Parathyroid adenoma (tissue), 2 donors: ENCODE measurements around the gene DOCK2.

Source experiments
- H2AFZ ChIP-seq: fragments of 300-600 bp; sonication (generic); one replicate; pipeline ENCODE4 v1.7.0; 2017; ENCODE audit warnings: antibody characterized with exemption, mild to moderate bottlenecking
- H3K27ac ChIP-seq: fragments of 300-600 bp; sonication (generic); one replicate; pipeline ENCODE4 v1.7.0; 2017
- H3K27me3 ChIP-seq: fragments of 300-600 bp; sonication (generic); one replicate; pipeline ENCODE4 v1.7.0; 2017; ENCODE audit warnings: low read length; ENCODE audit not compliant: control insufficient read depth, insufficient read depth
- H3K36me3 ChIP-seq: fragments of 300-600 bp; sonication (generic); one replicate; pipeline ENCODE4 v1.7.0; 2017; ENCODE audit warnings: low read length; ENCODE audit not compliant: control insufficient read depth, insufficient read depth
- H3K4me1 ChIP-seq: fragments of 300-600 bp; sonication (generic); one replicate; pipeline ENCODE4 v1.7.0; 2017; ENCODE audit warnings: control low read depth
- H3K4me2 ChIP-seq: fragments of 300-600 bp; sonication (generic); one replicate; pipeline ENCODE4 v1.7.0; 2017; ENCODE audit warnings: low read length
- H3K4me3 ChIP-seq: fragments of 300-600 bp; sonication (generic); one replicate; pipeline ENCODE4 v1.7.0; 2017; ENCODE audit warnings: low read depth, low read length
- H3K79me2 ChIP-seq: fragments of 300-600 bp; sonication (generic); one replicate; pipeline ENCODE4 v1.7.0; 2017; ENCODE audit warnings: control low read depth
- H3K9ac ChIP-seq: fragments of 300-600 bp; sonication (generic); one replicate; pipeline ENCODE4 v1.7.0; 2017; ENCODE audit warnings: mild to moderate bottlenecking
- H3K9me3 ChIP-seq: fragments of 300-600 bp; sonication (generic); one replicate; pipeline ENCODE4 v1.7.0; 2017; ENCODE audit warnings: low read length; ENCODE audit not compliant: control insufficient read depth
- TF ChIP-seq, protein P1 (sequence below): fragments of 300-600 bp; sonication (generic); IDR thresholded peaks from one replicate; pipeline ENCODE4 v1.7.0; 2017; ENCODE audit warnings: antibody characterized with exemption, mild to moderate bottlenecking
- donor health status: primary hyperparathyroidism.

DOCK2 gene

DNA sequence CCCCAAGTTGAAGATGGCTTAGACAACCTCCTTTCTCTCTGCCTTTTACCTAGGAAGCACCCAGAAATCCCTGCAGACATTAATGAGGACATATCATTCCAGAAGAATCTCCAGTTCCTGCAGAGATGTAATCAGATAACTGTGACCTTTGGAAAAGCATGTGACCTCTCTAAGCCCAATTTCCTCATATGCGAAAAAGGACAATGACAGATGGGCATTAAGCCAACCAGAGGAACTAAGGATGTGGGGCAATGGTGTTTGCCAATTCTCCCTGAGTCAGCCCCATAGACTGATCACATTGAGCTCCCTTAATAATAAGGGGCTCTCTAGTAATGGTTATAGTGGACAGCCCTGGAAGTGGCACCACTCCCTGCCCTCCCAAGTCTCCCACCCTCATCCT is 458.6 kb downstream of the DOCK2 start:
- TF ChIP-seq, protein P1, sequence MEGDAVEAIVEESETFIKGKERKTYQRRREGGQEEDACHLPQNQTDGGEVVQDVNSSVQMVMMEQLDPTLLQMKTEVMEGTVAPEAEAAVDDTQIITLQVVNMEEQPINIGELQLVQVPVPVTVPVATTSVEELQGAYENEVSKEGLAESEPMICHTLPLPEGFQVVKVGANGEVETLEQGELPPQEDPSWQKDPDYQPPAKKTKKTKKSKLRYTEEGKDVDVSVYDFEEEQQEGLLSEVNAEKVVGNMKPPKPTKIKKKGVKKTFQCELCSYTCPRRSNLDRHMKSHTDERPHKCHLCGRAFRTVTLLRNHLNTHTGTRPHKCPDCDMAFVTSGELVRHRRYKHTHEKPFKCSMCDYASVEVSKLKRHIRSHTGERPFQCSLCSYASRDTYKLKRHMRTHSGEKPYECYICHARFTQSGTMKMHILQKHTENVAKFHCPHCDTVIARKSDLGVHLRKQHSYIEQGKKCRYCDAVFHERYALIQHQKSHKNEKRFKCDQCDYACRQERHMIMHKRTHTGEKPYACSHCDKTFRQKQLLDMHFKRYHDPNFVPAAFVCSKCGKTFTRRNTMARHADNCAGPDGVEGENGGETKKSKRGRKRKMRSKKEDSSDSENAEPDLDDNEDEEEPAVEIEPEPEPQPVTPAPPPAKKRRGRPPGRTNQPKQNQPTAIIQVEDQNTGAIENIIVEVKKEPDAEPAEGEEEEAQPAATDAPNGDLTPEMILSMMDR, result no peak
- H3K27ac ChIP-seq, result no peak overlapping the region
- no peaks in the 10 kb centered on the region for H3K9me3 ChIP-seq
- no peak overlapping the region for H3K9ac ChIP-seq
- H3K4me1 ChIP-seq, result no peaks in the 10 kb centered on the region
- H3K4me2 ChIP-seq, result no peak overlapping the region
- H3K79me2 ChIP-seq, result no peaks in the 10 kb centered on the region
- no peaks in the 10 kb centered on the region for H3K36me3 ChIP-seq
- no peak overlapping the region for H3K4me3 ChIP-seq
- H2AFZ ChIP-seq, result no peak overlapping the region
- no peaks in the 10 kb centered on the region for H3K27me3 ChIP-seq

DNA sequence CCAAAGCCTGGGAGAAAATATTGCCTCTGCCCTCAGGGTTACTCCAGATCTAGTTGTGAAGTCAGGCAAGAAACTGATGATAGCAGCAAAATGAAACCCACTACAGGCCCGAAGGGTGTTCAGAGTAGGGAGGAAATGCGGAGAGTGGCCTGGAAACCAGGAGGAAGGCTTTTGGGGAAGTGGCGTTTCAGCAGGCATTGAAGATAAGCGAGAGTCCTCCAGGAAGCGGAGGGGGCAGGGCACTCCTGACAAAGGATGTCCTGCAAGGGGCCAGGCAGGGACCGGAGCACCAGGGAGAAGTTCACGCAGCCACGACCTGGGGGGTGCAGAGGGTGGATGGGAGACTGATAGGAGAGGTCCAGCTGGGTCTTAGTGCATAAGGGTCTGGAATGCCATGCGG is 460.9 kb downstream of the DOCK2 start:
- H2AFZ ChIP-seq, result no peak overlapping the region
- no peak overlapping the region for H3K9ac ChIP-seq
- no peaks in the 10 kb centered on the region for H3K27me3 ChIP-seq
- H3K27ac ChIP-seq, result no peak overlapping the region
- no peaks in the 10 kb centered on the region for H3K79me2 ChIP-seq
- TF ChIP-seq, protein P1, result no peak
- H3K4me1 ChIP-seq, result no peaks in the 10 kb centered on the region
- no peaks in the 10 kb centered on the region for H3K9me3 ChIP-seq
- H3K36me3 ChIP-seq, result no peaks in the 10 kb centered on the region
- H3K4me3 ChIP-seq, result no peak overlapping the region
- no peak overlapping the region for H3K4me2 ChIP-seq

- H3K4me1 ChIP-seq, result no peaks in the 10 kb centered on the region
- H3K4me3 ChIP-seq, result no peak overlapping the region
- H3K9ac ChIP-seq, result no peak overlapping the region
- H2AFZ ChIP-seq, result no peak overlapping the region
- TF ChIP-seq, protein P1, result peak; percentile 61
- H3K27ac ChIP-seq, result no peak overlapping the region
- H3K79me2 ChIP-seq, result no peaks in the 10 kb centered on the region
- H3K9me3 ChIP-seq, result no peaks in the 10 kb centered on the region
- H3K4me2 ChIP-seq, result no peak overlapping the region
- no peaks in the 10 kb centered on the region for H3K36me3 ChIP-seq
- H3K27me3 ChIP-seq, result no peaks in the 10 kb centered on the region
These were observed 463.2 kb downstream of the DOCK2 start for GRCh38 chr5:170100066-170100943.

DNA sequence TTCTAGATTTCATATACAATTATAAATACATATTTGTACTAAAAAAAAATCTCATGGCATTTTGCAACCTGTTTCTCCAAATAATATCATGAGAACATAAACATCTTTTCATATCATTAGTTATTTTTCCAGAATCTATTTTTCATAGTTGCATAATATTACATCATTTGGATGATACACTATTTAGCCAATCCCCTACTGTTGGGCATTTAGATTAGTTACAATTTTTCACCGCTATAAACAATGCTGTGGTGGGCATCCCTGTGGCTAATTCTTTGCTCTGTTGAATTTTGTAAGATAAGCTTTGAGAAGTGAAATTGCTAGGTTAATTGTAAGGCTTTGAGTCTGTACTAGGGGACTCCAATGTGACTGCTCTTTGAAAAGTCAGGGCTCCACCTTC is 466.4 kb downstream of the DOCK2 start:
- Histone ChIP-seq H3K27me3 (no peaks in the 10 kb centered on the region), H3K36me3 (no peaks in the 10 kb centered on the region), H3K27ac (no peak overlapping the region), H3K4me3 (no peak overlapping the region), H3K9ac (no peak overlapping the region), H3K4me2 (no peak overlapping the region), H2AFZ (no peak overlapping the region), H3K4me1 (no peaks in the 10 kb centered on the region), H3K79me2 (no peaks in the 10 kb centered on the region), H3K9me3 (no peaks in the 10 kb centered on the region)
- TF ChIP-seq, protein P1, result no peak

GRCh38 chr5:170104299-170104698 is 467.2 kb downstream of the DOCK2 start:
- no peaks in the 10 kb centered on the region for H3K79me2 ChIP-seq
- no peak overlapping the region for H3K4me2 ChIP-seq
- no peaks in the 10 kb centered on the region for H3K36me3 ChIP-seq
- TF ChIP-seq, protein P1, result no peak
- no peak overlapping the region for H2AFZ ChIP-seq
- H3K9ac ChIP-seq, result no peak overlapping the region
- H3K9me3 ChIP-seq, result no peaks in the 10 kb centered on the region
- no peaks in the 10 kb centered on the region for H3K4me1 ChIP-seq
- H3K27me3 ChIP-seq, result no peaks in the 10 kb centered on the region
- no peak overlapping the region for H3K27ac ChIP-seq
- H3K4me3 ChIP-seq, result no peak overlapping the region
